Esophagus squamous epithelium (tissue), 5 donors: ENCODE data around the gene SUMO1. TPM values are rescaled to one million over a fixed set of nuclear protein-coding genes. Genes with fewer than 3 reads are reported as not detected.

ENCODE experiments used
- DNase-seq: peaks from one replicate; lab custom pipeline; 2025; lab: John Stamatoyannopoulos, UW
- H3K27ac ChIP-seq, 4 donors: fragments of 200-600 bp; sonication (generic); one replicate each; pipeline ENCODE4 v1.5.1; 2016 to 2019; ENCODE audit warnings: mild to moderate bottlenecking in 1 of 4
- H3K27me3 ChIP-seq, 4 donors: fragments of 200-600 bp; sonication (generic); 1 replicate in 3 of 4; 2 replicates in 1 of 4; pipeline versions ENCODE4 v1.5.1 to v1.6.0; 2017 to 2021; ENCODE audit warnings: antibody characterized with exemption in 1 of 4
- H3K36me3 ChIP-seq, 3 donors: fragments of 200-600 bp; sonication (generic); one replicate each; pipeline ENCODE4 v1.5.1; 2016 to 2019
- H3K4me1 ChIP-seq, 3 donors: fragments of 200-600 bp; sonication (generic); one replicate each; pipeline ENCODE4 v1.5.1; 2017 to 2019
- H3K4me3 ChIP-seq, 4 donors: fragments of 200-600 bp; sonication (generic); 1 replicate in 3 of 4; 2 replicates in 1 of 4; pipeline ENCODE4 v1.5.1; 2016 to 2019; ENCODE audit warnings: mild to moderate bottlenecking in 2 of 4, moderate library complexity in 1 of 4
- H3K9me3 ChIP-seq, 3 donors: fragments of 200-600 bp; sonication (generic); one replicate each; pipeline ENCODE4 v1.5.1; 2016 to 2019
- POLR2A ChIP-seq, 4 donors: fragments of 450-650 bp; IDR thresholded peaks; one replicate each; pipeline ENCODE4 v1.6.1; 2017; ENCODE audit warnings: antibody characterized with exemption in 4 of 4, mild to moderate bottlenecking in 4 of 4, moderate library complexity in 3 of 4
- WGBS, 2 donors: methylation state at CpG; one replicate each; pipeline ENCODE4 v1.1.5; 2018; 5-methylcytosine and 5-hydroxymethylcytosine counted together
- intact Hi-C: fragments of 100-400 bp; cut with DNase I; formaldehyde crosslinking; loops from one replicate; pipeline ENCODE4 v1.15.0; 2022
- small RNA-seq, 4 donors: library from RNA; depleted of rRNA; stranded (forward); fragments of <200 nt; gene quantifications; one replicate each; pipeline ENCODE3, GENCODE V24; 2016
- total RNA-seq, 4 donors: library from RNA; depleted of rRNA; stranded (reverse); fragments of >200 nt; gene quantifications; one replicate each; pipeline ENCODE4 v1.1.0, GENCODE V29; 2016
- TF ChIP-seq, protein P1 (sequence below), 6 experiments: fragments of 450-650 bp in 4 of 6; fragments of 200-600 bp in 2 of 6; sonication (generic) in 2 of 6; IDR thresholded peaks; one replicate each; pipeline ENCODE4 v1.5.1; 2016 to 2019; ENCODE audit warnings: antibody characterized with exemption in 6 of 6, mild to moderate bottlenecking in 4 of 6, moderate library complexity in 4 of 6
- donor health status: DM: yes; HTN: yes; CAD: no.

SUMO1 gene
- total RNA-seq, 4 donors from 2014 or later: 28.8 to 82.6 (median 54.0) TPM

DNA sequence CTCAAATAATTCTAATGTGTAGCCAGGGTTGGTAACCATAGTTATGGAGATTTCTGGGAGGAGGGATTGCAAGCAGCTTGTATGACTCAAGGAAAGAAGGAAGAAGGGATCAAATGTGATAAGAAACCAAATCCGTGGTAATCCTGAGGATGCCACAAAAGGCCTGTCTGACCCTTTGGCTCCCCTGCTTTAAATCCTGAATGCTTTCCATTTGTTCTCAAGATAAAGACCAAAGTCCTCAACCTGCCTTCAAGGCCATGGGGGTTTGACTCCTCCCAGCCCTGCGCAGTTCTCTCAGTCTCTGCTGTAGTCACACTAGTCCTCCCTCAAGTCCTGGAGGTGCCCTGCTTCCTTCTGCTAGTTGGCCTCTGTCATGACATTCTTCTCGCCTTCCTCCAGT, 74.0 kb downstream of the SUMO1 start:
- no peak overlapping the region for H3K4me3 ChIP-seq
- no peaks in the 10 kb centered on the region for H3K4me1 ChIP-seq
- TF ChIP-seq, protein P1, sequence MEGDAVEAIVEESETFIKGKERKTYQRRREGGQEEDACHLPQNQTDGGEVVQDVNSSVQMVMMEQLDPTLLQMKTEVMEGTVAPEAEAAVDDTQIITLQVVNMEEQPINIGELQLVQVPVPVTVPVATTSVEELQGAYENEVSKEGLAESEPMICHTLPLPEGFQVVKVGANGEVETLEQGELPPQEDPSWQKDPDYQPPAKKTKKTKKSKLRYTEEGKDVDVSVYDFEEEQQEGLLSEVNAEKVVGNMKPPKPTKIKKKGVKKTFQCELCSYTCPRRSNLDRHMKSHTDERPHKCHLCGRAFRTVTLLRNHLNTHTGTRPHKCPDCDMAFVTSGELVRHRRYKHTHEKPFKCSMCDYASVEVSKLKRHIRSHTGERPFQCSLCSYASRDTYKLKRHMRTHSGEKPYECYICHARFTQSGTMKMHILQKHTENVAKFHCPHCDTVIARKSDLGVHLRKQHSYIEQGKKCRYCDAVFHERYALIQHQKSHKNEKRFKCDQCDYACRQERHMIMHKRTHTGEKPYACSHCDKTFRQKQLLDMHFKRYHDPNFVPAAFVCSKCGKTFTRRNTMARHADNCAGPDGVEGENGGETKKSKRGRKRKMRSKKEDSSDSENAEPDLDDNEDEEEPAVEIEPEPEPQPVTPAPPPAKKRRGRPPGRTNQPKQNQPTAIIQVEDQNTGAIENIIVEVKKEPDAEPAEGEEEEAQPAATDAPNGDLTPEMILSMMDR (IDR thresholded peaks at IDR 0.05): no peak
- TF ChIP-seq POLR2A (IDR thresholded peaks at IDR 0.05): no peak
- WGBS, 2 donors: 79 to 82% methylated on average over 3 of the region's 3 CpGs
- no peaks in the 10 kb centered on the region for H3K27me3 ChIP-seq
- H3K9me3 ChIP-seq: no peaks in the 10 kb centered on the region
- intact Hi-C loops: no loop called here
- DNase-seq: no peak
- H3K36me3 ChIP-seq: no peaks in the 10 kb centered on the region
- no peak overlapping the region for H3K27ac ChIP-seq

DNA sequence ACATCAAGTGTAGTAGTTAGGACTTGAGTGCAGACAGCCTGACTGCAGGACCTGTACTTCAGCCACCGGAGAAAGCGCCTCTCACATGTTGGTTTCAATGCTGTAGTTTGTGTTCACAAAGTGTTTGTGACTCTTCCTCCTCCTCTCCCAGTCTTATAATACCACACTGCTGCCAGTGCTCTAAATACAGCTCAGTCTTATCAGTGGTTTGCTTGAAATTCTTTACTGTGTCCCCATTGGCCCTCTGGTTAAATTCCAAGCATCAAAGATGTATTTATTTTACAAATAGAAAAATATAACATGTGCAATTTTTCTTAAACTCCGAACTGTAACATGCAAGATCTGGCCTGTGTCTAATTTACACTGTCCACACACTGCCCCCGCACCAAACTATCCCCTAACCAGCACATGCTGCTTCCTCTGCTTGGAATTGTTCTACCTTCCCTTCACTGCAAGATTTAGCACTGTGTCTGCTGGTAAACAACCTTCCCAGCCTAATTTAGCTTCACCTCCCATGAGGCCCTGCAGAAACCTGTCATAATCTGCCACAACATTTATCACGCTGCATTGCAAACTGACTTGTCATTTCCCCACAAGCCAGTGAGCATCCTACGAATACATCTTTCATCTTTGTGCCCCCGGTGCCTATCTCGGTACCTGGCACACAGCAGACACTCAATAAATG, 77.1 kb downstream of the SUMO1 start:
- no peak for DNase-seq
- Histone ChIP-seq H3K27ac (no peak overlapping the region), H3K4me1 (no peaks in the 10 kb centered on the region), H3K9me3 (no peaks in the 10 kb centered on the region), H3K4me3 (no peak overlapping the region), H3K27me3 (no peaks in the 10 kb centered on the region), H3K36me3 (no peaks in the 10 kb centered on the region)
- intact Hi-C loops: no loop called here
- 51 to 66% methylated on average over 8 of the region's 8 CpGs for WGBS, 2 donors
- no peak for TF ChIP-seq POLR2A (IDR thresholded peaks at IDR 0.05)
- TF ChIP-seq, protein P1 (IDR thresholded peaks at IDR 0.05): no peak

DNA sequence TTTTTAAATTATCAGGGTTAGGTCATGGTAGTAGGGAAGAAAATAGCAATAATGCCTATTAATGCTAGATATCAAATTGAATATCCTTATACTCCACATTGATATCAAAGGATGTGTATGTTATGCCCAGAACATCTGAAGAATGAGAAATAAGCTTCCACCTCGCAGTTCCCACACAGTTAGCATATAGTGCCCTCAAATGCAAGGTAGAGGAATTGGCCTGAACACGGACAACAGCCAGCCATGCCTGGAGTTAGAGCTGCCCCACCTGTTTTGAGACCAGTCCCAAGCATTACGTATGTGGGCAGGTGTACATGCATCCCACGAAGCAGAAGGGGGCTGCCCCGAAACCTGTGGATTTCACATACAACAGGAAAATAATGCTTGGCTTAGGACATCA, 79.6 kb downstream of the SUMO1 start:
- TF ChIP-seq, protein P1 (IDR thresholded peaks at IDR 0.05): no peak
- no peak for TF ChIP-seq POLR2A (IDR thresholded peaks at IDR 0.05)
- no peak overlapping the region for H3K27ac ChIP-seq
- no peak for DNase-seq
- intact Hi-C loops: no loop called here
- H3K36me3 ChIP-seq: no peaks in the 10 kb centered on the region
- H3K9me3 ChIP-seq: no peaks in the 10 kb centered on the region
- no peaks in the 10 kb centered on the region for H3K4me1 ChIP-seq
- WGBS, 2 donors: 42 to 73% methylated on average over 5 of the region's 5 CpGs
- no peaks in the 10 kb centered on the region for H3K27me3 ChIP-seq
- no peak overlapping the region for H3K4me3 ChIP-seq

DNA sequence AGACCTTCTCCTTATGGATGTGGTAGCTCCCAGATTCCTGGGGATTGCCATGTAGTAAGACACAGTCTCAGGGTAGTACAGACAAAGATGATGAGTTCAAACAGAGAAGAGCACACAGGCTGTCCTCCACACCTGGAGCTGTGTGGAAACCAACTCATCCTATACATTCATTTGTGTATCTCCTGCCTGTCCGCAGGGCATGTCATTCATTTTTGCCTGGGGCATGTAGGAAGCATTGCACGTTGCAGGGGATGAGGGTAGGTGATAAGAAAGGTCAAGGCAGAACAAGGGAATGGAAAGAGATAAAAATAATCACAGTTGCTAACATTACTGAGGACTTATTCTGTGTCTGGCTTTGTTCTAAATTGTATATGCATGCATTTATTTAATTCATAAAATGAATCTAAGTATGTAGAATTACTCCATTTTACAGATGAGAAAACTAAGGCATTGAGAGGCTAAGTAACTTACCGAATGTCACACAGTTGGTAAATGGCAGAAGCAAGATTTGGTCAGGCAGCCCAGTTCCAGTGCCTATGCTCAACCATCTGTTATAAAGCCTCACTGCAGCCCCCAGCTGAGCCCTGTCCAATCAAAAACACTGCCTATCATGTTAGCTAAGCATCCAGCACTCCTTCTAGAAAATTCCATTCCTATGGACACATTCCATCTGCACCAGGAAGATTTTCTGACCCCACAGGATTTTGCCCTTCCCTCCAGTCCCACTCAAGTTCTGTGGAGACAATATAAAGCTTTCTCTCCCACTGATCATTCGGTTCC, 81.0 kb downstream of the SUMO1 start:
- WGBS, 2 donors: 68 to 69% methylated on average over 4 of the region's 4 CpGs
- intact Hi-C loops: no loop called here
- no peaks in the 10 kb centered on the region for H3K36me3 ChIP-seq
- DNase-seq: no peak
- TF ChIP-seq POLR2A (IDR thresholded peaks at IDR 0.05): no peak
- TF ChIP-seq, protein P1 (IDR thresholded peaks at IDR 0.05): no peak
- H3K4me1 ChIP-seq: no peaks in the 10 kb centered on the region
- H3K27me3 ChIP-seq: peaks cover 0 to 4% (median 0%) of the 10 kb centered on the region in 4 donors
- H3K9me3 ChIP-seq: no peaks in the 10 kb centered on the region
- no peak overlapping the region for H3K4me3 ChIP-seq
- no peak overlapping the region for H3K27ac ChIP-seq

Small RNA genes lying within 50 kb of the gene (small RNA-seq; reads per million reads assigned to genes)
- gene AC079354.2: 0 reads per million in 4 donors
- gene RF00575: 0 reads per million in 4 donors
- 219 to 544 (median 328) reads per million in 4 donors for gene SNORD70

Other genes with a start within 250 kb of the SUMO1 start
- gene FZD7, start 204.7 kb downstream of the SUMO1 start, total RNA-seq: 10 to 100 TPM in 1 of 4 donors, 1 to 10 TPM in 3; 2.6 to 11.3 (median 4.0) TPM
- gene KIAA2012, start 165.3 kb downstream of the SUMO1 start, total RNA-seq: not detected
- gene NOP58, start 27.2 kb upstream of the SUMO1 start, total RNA-seq: 10 to 100 TPM; 35.2 to 95.2 (median 64.5) TPM
- 10 to 100 TPM; 17.9 to 37.0 (median 22.3) TPM for gene BMPR2, start 137.7 kb upstream of the SUMO1 start, total RNA-seq